AG09319 (cell line): ENCODE data around the gene SAP25.
A peak's percentile ranks its signal among the peaks of the same experiment; 100 is the strongest.

Experiments
- DNase-seq: peaks from one replicate; pipeline ENCODE4 v3.0.0-alpha.2; 2010; ENCODE audit warnings: low read depth; ENCODE audit errors: extremely low read depth
- TF ChIP-seq, protein P1 (sequence below): IDR thresholded peaks from 2 replicates; pipeline ENCODE4 v1.5.1; 2011; ENCODE audit warnings: low read depth, mild to moderate bottlenecking, inconsistent platforms, low read length, moderate library complexity

Gene SAP25

GRCh38 chr7:100612730-100613390 lies 39.2 kb upstream of the SAP25 start:
- no peak for DNase-seq
- TF ChIP-seq, protein P1, sequence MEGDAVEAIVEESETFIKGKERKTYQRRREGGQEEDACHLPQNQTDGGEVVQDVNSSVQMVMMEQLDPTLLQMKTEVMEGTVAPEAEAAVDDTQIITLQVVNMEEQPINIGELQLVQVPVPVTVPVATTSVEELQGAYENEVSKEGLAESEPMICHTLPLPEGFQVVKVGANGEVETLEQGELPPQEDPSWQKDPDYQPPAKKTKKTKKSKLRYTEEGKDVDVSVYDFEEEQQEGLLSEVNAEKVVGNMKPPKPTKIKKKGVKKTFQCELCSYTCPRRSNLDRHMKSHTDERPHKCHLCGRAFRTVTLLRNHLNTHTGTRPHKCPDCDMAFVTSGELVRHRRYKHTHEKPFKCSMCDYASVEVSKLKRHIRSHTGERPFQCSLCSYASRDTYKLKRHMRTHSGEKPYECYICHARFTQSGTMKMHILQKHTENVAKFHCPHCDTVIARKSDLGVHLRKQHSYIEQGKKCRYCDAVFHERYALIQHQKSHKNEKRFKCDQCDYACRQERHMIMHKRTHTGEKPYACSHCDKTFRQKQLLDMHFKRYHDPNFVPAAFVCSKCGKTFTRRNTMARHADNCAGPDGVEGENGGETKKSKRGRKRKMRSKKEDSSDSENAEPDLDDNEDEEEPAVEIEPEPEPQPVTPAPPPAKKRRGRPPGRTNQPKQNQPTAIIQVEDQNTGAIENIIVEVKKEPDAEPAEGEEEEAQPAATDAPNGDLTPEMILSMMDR, result no peak; the same call in none of the 2 replicates

GRCh38 chr7:100611983-100612729 lies 38.5 kb upstream of the SAP25 start, which contains the start of gene MOSPD3:
Gene MOSPD3, plus strand, starts transcription at chr7:100612540. Its CDS starts 252 bp downstream, at chr7:100612792.
- TF ChIP-seq, protein P1, result no peak
- DNase-seq, result peak; percentile 97

- TF ChIP-seq, protein P1, result no peak
- DNase-seq, result no peak
Measured at GRCh38 chr7:100609958-100610357, 36.3 kb upstream of the SAP25 start.

- no peak for DNase-seq
Measured at GRCh38 chr7:100607111-100607510, 33.4 kb upstream of the SAP25 start.

DNA sequence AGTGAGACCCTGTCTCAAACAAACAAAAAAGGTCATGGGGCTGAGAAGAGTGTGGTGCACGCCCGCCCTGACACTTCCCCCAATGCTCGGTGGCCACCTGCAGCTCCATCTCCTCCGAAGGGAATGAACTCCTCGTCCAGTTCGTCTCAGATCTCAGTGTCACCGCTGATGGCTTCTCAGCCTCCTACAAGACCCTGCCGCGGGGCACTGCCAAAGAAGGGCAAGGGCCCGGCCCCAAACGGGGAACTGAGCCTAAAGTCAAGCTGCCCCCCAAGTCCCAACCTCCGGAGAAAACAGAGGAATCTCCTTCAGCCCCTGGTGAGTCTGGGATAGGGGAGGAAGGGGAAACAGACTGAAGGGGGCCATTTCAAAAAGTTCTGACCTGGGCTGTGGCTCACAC lies 32.6 kb upstream of the SAP25 start:
- TF ChIP-seq, protein P1, result no peak

More at GRCh38 chr7:100607111-100607510, 33.4 kb upstream of the SAP25 start:
- TF ChIP-seq, protein P1, result no peak

GRCh38 chr7:100604976-100605911 lies 31.5 kb upstream of the SAP25 start:
- no peak for DNase-seq
- TF ChIP-seq, protein P1, result no peak

More for the DNA sequence above, 32.6 kb upstream of the SAP25 start:
- no peak for DNase-seq
